Measurements from ENCODE around the gene CHST11.

Gene CHST11

GRCh38 chr12:104424955-104425354 is 31.8 kb upstream of the CHST11 start:
- Histone ChIP-seq H4K20me1 (no peaks in the 10 kb centered on the region), H3K9ac (no peak overlapping the region), H3K4me3 (no peak overlapping the region), H3K27me3 (no peaks in the 10 kb centered on the region), H3K4me2 (no peak overlapping the region), H3K27ac (no peak overlapping the region), H3K36me3 (no peaks in the 10 kb centered on the region), H3K9me3 (replicated peaks in 1 of 11) (peaks cover 7 to 28% (median 15%) of the 10 kb centered on the region in 11 experiments; a peak in 21 of 22 replicates), H3K4me1 (peaks cover 0 to 7% (median 0%) of the 10 kb centered on the region in 10 experiments; a peak in 1 of 20 replicates)
- TF ChIP-seq Cebpa-rat (IDR thresholded peaks at IDR 0.05), result no peak

GRCh38 chr12:104425614-104426013 is 31.1 kb upstream of the CHST11 start:
- Histone ChIP-seq H3K4me1 (peaks cover 0 to 7% (median 0%) of the 10 kb centered on the region in 10 experiments; a peak in 1 of 20 replicates), H3K27me3 (no peaks in the 10 kb centered on the region), H4K20me1 (no peaks in the 10 kb centered on the region), H3K4me2 (no peak overlapping the region), H3K36me3 (no peaks in the 10 kb centered on the region), H3K9me3 (replicated peaks in 1 of 11) (peaks cover 7 to 28% (median 15%) of the 10 kb centered on the region in 11 experiments; a peak in 21 of 22 replicates), H3K9ac (no peak overlapping the region), H3K4me3 (no peak overlapping the region), H3K27ac (no peak overlapping the region)
- TF ChIP-seq Cebpa-rat (IDR thresholded peaks at IDR 0.05), result no peak

GRCh38 chr12:104426926-104427546 is 29.7 kb upstream of the CHST11 start:
- H3K4me3 ChIP-seq, result no peak overlapping the region
- no peaks in the 10 kb centered on the region for H3K27me3 ChIP-seq
- no peak overlapping the region for H3K9ac ChIP-seq
- H3K4me1 ChIP-seq, result peaks cover 0 to 7% (median 0%) of the 10 kb centered on the region in 10 experiments; a peak in 1 of 20 replicates
- no peak overlapping the region for H3K4me2 ChIP-seq
- H3K9me3 ChIP-seq (replicated peaks in 1 of 11), result peaks cover 7 to 25% (median 15%) of the 10 kb centered on the region in 11 experiments; a peak in 21 of 22 replicates
- no peak for TF ChIP-seq Cebpa-rat (IDR thresholded peaks at IDR 0.05)
- H3K27ac ChIP-seq, result no peak overlapping the region
- H3K36me3 ChIP-seq, result no peaks in the 10 kb centered on the region
- H4K20me1 ChIP-seq, result no peaks in the 10 kb centered on the region

GRCh38 chr12:104427547-104427938 is 29.2 kb upstream of the CHST11 start:
- no peak overlapping the region for H3K4me3 ChIP-seq
- no peak for TF ChIP-seq Cebpa-rat (IDR thresholded peaks at IDR 0.05)
- H3K27me3 ChIP-seq, result no peaks in the 10 kb centered on the region
- H3K9me3 ChIP-seq (replicated peaks in 1 of 11), result peaks cover 7 to 20% (median 12%) of the 10 kb centered on the region in 11 experiments; a peak in 21 of 22 replicates
- H3K9ac ChIP-seq, result no peak overlapping the region
- H3K36me3 ChIP-seq, result no peaks in the 10 kb centered on the region
- no peaks in the 10 kb centered on the region for H4K20me1 ChIP-seq
- H3K4me2 ChIP-seq, result no peak overlapping the region
- peaks cover 0 to 4% (median 0%) of the 10 kb centered on the region in 10 experiments; a peak in 1 of 20 replicates for H3K4me1 ChIP-seq
- H3K27ac ChIP-seq, result no peak overlapping the region

- Histone ChIP-seq H4K20me1 (no peaks in the 10 kb centered on the region), H3K4me3 (no peak overlapping the region), H3K36me3 (no peaks in the 10 kb centered on the region), H3K27ac (no peak overlapping the region), H3K27me3 (no peaks in the 10 kb centered on the region), H3K9ac (no peak overlapping the region), H3K4me1 (no peaks in the 10 kb centered on the region), H3K4me2 (no peak overlapping the region), H3K9me3 (replicated peaks in 1 of 11) (peaks cover 3 to 10% (median 9%) of the 10 kb centered on the region in 11 experiments; a peak in 19 of 22 replicates)
- TF ChIP-seq Cebpa-rat (IDR thresholded peaks at IDR 0.05), result no peak
Measured at GRCh38 chr12:104433061-104433460, 23.7 kb upstream of the CHST11 start.

- Histone ChIP-seq H3K4me2 (no peak overlapping the region), H3K9me3 (replicated peaks in 1 of 11) (no peaks in the 10 kb centered on the region), H3K27me3 (no peaks in the 10 kb centered on the region)
Measured at GRCh38 chr12:104434129-104434528, 22.6 kb upstream of the CHST11 start.

GRCh38 chr12:104435175-104435574 is 21.6 kb upstream of the CHST11 start:
- Histone ChIP-seq H3K27me3 (no peaks in the 10 kb centered on the region), H3K4me2 (no peak overlapping the region)

More at GRCh38 chr12:104434129-104434528, 22.6 kb upstream of the CHST11 start:
- H3K36me3 ChIP-seq, result no peaks in the 10 kb centered on the region
- no peaks in the 10 kb centered on the region for H3K4me1 ChIP-seq
- TF ChIP-seq Cebpa-rat (IDR thresholded peaks at IDR 0.05), result no peak
- no peak overlapping the region for H3K27ac ChIP-seq
- H3K4me3 ChIP-seq, result no peak overlapping the region
- H3K9ac ChIP-seq, result no peak overlapping the region
- no peaks in the 10 kb centered on the region for H4K20me1 ChIP-seq

GRCh38 chr12:104435765-104436164 is 21.0 kb upstream of the CHST11 start:
- TF ChIP-seq Cebpa-rat (IDR thresholded peaks at IDR 0.05), result no peak
- H3K4me1 ChIP-seq, result no peaks in the 10 kb centered on the region
- H3K27ac ChIP-seq, result no peak overlapping the region
- H3K9me3 ChIP-seq (replicated peaks in 1 of 11), result no peaks in the 10 kb centered on the region
- H3K4me2 ChIP-seq, result no peak overlapping the region
- H3K27me3 ChIP-seq, result no peaks in the 10 kb centered on the region
- no peaks in the 10 kb centered on the region for H3K36me3 ChIP-seq
- H3K4me3 ChIP-seq, result no peak overlapping the region
- H3K9ac ChIP-seq, result no peak overlapping the region
- no peaks in the 10 kb centered on the region for H4K20me1 ChIP-seq

More at GRCh38 chr12:104435175-104435574, 21.6 kb upstream of the CHST11 start:
- Histone ChIP-seq H3K36me3 (no peaks in the 10 kb centered on the region), H3K27ac (no peak overlapping the region), H3K4me1 (no peaks in the 10 kb centered on the region), H3K9ac (no peak overlapping the region), H3K9me3 (replicated peaks in 1 of 11) (no peaks in the 10 kb centered on the region), H3K4me3 (no peak overlapping the region), H4K20me1 (no peaks in the 10 kb centered on the region)
- TF ChIP-seq Cebpa-rat (IDR thresholded peaks at IDR 0.05), result no peak

GRCh38 chr12:104436790-104437189 is 20.0 kb upstream of the CHST11 start:
- no peak overlapping the region for H3K4me2 ChIP-seq
- H3K36me3 ChIP-seq, result no peaks in the 10 kb centered on the region
- no peak overlapping the region for H3K27ac ChIP-seq
- H3K4me1 ChIP-seq, result no peaks in the 10 kb centered on the region
- H4K20me1 ChIP-seq, result no peaks in the 10 kb centered on the region
- no peak overlapping the region for H3K9ac ChIP-seq
- no peak for TF ChIP-seq Cebpa-rat (IDR thresholded peaks at IDR 0.05)
- H3K9me3 ChIP-seq (replicated peaks in 1 of 11), result no peaks in the 10 kb centered on the region
- no peaks in the 10 kb centered on the region for H3K27me3 ChIP-seq
- no peak overlapping the region for H3K4me3 ChIP-seq

GRCh38 chr12:104438134-104438533 is 18.6 kb upstream of the CHST11 start:
- TF ChIP-seq Cebpa-rat (IDR thresholded peaks at IDR 0.05), result no peak
- Histone ChIP-seq H3K9me3 (replicated peaks in 1 of 11) (no peaks in the 10 kb centered on the region), H3K4me1 (peaks cover 1 to 4% (median 3%) of the 10 kb centered on the region in 10 experiments; a peak in 13 of 20 replicates), H3K9ac (no peak overlapping the region), H3K27me3 (no peaks in the 10 kb centered on the region), H3K36me3 (no peaks in the 10 kb centered on the region), H4K20me1 (no peaks in the 10 kb centered on the region), H3K4me2 (no peak overlapping the region), H3K27ac (no peak overlapping the region), H3K4me3 (no peak overlapping the region)
